Right renal cortex interstitium (tissue), 3 donors: ENCODE measurements around the gene TNFAIP8. TPM values are rescaled to one million over a fixed set of nuclear protein-coding genes. Genes with fewer than 3 reads are reported as not detected.

ENCODE experiments used
- DNase-seq, 3 donors: peaks; one replicate each; pipeline ENCODE4 v3.0.0-alpha.2; 2013; ENCODE audit warnings: low read depth in 3 of 3, low spot score in 2 of 3
- polyA plus RNA-seq, 3 donors: library from polyadenylated mRNA; unstranded; fragments of 120-200 nt; gene quantifications; one replicate each; pipeline ENCODE4 v1.2.1, GENCODE V29; 2013; ENCODE audit not compliant: insufficient read length in 3 of 3

Gene TNFAIP8
- polyA plus RNA-seq, 3 donors = 24.0 to 29.9 (median 28.3) TPM

DNA sequence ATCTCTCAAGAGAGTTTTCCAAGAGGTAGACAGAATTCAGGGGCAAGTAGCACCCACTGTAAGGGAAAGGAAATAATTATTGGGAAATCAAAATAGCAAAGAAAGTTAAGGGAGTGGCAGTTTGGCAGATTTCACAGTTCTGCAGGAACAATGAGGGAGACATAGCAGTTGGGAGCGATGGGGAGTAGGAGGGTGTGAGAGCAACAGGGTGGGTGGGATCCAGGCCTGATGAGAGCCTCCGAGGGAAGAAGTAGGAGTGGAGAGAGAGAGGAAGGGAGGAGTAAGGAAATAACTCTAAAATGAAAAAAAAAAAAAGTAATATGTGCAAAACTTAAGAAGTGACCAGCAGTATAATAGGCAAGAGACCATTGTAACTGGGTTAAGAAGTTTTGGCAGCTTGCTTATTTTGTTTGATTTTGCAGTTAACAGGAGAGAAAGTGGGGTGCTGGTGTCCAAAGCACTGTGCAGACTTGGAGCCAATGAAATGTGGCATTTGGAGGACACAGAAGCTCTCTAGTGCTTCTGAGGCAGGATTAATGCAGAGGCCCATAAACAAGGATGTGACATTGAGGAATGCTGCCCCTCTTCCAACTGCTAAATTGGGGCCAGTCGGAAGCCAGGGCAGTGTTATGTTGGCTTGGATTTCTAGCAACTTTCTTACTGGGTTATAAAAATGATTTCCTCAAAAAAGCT, 10.2 kb downstream of the TNFAIP8 start:
- no peak for DNase-seq

DNA sequence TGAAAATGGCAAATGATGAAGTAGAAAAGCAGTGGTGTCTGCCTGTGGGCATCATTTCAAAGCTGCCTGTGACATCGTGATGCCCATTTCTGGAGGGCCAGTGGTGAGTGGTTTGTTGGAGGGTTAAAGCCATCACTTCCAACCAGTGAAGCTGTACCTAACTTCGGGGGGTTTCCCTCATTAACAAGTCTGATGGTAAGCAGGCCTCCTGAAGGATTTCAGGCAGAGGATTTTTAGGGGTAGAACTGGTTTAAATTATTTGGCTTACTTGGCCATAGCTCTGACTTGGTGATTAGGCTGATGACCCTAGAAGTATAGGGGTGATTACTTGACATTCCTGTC, 10.7 kb downstream of the TNFAIP8 start:
- no peak for DNase-seq

DNA sequence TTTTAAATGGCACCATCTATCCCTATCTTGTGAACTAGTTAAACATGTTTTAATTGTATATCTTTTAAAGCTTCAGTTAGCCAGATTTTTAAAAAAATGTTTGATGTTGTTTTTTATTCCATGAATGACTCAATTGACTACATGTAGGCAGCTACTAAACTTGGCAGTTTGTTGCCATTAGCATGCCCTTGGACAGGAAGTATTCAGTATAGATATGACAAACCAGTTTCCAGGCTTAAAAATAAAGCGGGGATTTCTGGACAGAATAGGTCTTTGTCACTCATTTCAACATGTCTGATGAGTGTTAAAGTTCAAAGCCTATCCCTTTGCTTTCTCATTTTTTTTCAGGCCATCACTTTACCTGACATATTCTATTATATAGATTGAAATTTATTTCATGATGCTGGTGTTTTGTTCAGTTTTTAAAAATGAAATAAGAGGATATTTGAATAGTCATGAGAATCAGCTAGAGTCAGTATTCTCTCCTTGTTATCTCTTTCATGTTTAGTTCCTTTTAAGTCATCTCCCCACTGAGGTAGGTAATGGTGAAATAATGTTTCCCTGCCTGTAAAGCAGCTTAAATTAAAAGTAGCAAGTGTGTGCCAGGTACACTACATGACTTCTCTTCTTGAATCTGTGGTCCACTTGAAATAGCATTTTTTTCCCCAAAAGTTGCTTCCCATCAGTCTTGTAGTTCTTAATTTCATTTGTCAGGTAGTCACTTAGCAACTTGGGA, 11.9 kb downstream of the TNFAIP8 start:
- no peak for DNase-seq

DNA sequence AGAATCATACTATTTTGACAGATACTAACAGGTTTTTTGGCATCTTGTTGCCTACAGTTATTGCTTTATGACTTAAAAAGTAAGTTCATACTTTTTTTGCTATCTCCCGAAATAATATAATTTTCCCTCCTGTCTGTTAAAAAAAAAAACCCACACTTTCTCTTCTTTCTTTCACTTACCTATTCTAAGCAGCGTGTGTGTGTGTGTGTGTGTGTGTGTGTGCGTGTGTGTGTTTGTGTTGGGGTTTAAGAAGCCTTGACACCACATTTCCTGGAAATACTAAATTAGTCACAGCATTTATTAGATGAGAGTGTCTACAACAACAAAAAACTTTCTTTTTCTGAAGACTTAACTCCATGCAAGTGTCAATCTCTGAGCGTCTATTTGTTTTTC, 12.4 kb downstream of the TNFAIP8 start:
- no peak for DNase-seq

DNA sequence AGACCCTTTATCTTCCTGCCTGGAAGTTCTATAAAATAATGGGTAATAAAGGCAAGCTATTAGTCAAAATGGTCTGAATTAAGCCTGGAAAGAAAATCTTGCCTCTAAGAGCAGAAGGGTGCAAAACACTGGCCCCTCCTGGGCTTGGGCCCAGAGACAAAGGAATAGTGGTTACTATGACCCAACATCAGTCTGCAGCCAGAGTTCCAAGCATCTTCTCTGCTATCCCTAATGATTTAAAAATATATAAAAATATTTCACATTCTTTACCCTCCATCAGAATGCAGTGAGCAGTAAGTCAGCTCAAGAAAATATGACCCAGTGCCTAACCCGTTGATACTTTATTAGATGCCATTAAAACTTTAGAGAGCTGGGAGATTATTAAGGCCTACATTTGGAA, 14.7 kb downstream of the TNFAIP8 start:
- no peak for DNase-seq

DNA sequence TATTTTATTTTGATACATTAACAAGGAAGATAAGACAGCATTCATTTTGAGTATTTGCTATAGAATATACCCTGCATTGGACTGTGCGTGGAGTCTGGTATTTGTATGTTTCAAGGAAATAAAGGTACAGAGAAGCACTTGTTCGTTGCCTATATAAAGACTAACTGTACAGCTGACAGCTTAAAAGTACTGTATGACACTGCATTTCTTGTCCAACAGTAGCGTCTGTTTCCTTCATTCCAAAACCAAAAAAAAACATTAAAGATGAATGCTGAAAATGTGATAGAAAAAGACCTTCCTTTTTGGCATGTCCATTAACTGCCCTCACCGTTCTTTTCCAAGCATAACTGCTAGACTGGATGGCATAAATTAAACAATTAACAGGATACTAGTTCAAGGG, 15.3 kb downstream of the TNFAIP8 start:
- no peak for DNase-seq

DNA sequence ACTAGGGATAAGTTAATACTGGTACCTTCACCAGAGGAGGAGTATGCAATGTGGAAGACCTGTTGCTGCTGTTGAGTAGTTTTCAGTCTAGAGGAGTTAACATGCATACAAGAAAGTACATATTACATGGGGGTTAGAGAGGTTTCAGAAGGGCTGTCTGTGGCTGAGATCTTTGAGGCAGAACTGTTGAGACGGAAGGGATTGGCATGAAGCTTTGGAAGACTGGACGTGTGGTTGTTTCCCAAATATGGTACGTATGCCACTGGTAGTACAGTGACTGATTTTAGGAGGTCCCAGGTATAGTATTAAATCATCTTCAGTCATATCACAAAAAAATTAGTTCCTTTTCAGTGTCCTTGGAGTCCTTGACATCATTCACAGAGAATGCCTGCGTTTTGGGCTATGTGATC, 17.6 kb downstream of the TNFAIP8 start:
- DNase-seq = no peak

DNA sequence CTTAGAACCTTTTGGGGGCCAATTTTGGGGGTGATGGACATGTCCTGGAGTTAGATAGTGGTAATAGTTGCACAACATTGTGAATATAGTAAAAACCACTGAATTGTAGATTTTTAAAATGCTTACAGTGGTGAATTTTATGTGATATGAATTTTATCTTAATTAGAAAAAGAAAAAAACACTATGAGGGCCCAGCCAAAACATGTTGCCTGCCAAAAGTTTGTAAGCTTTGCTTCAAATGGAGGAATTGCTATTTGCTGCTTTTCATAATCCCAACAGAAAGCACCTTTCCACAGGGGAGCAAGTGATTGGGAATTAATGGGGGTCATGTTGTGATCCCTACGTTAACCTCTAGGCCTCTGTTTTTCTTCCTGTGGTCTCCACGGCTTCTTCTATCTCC, 19.1 kb downstream of the TNFAIP8 start:
- no peak for DNase-seq

DNA sequence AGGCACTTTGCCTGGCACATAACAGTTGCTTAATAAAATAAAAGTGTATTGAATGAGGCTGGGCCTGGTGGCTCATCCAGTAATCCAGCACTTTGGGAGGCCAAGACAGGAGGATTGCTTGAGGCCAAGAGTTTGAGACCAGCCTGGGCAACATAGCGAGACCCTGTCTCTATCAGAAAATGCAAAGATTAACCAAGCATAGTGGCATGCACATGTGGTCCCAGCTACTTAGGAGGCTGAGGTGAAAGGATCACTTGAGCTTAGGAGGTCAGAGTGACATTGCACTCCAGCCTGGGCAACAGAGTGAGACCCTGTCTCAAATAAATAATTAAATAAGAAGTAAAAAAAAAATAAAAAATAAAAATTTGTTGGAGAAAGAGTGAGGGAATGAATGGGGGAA, 21.2 kb downstream of the TNFAIP8 start:
- no peak for DNase-seq

DNA sequence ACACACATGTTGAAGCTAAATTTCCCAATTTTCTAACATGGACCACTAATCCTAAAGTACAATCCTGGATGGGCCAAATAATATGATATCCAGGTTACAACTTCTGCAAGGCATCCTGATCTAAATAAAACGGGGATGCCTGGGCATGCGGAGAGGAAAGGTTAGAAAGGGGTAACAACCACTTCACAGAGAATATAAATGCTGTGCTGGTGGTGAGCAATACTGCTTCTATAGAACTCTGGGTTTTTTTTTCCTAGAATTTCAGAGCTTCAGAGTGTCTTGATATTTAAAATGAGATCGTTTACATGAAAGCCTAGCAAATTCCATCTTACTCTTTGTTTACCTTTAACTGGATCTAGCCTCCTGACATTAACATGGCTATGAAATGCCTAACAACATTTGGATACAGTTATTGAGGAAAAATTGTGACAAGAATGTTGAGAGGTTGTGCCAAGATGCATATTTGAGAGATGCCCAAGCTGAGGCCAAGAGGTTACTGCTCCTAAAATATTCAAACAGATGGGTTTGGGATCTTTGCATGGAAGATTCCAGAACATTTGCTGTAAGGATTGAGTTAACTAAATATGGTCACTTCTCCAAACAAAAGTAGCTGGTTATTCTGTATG, 22.4 kb downstream of the TNFAIP8 start:
- DNase-seq = no peak

DNA sequence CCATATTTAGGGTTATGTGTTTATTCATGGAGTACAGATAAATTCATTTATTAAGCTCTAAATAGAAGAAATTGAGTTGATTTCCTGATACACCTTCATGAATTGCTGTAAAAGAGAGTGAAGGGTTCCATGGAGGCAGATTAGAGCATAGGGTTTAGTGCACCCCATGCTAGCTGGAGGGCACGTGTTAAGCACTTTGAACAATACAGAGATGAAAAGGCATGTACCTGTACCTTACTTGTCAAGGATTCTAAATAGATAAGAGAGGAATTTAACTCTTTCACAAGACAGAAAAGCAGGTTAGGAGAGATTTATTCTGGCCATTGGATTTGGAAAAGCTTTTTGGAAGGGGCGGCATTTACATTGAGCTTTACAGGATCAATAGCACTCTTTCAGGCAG, 23.3 kb downstream of the TNFAIP8 start:
- DNase-seq = no peak

DNA sequence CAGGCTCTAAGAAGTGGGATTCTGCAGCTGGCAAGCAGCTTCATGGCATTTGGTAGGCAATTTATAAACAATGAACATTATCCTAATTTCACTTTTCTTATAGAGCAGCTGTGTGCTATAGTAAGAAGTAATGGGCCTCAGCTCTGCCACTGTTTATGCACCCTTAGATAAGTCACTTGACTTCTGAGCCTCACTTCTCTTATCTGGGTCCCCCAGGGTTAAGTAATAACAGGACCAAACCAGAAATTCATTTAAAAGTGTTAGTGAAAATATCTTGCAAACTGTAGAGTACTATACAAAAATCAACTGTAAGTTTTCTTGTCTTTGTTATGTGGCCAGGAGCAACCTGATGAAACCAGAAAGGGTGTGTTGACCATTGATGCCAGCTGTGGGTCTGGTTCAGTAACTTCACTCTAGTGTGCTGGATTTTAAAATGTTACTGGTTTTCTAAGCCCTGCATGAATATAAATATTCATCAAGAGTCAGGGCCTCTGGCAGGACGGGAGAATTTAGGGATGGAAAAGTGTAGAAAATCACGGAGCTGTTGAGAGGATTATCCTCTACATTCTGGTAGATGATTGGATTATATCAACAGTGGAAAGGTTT, 24.2 kb downstream of the TNFAIP8 start:
- no peak for DNase-seq

DNA sequence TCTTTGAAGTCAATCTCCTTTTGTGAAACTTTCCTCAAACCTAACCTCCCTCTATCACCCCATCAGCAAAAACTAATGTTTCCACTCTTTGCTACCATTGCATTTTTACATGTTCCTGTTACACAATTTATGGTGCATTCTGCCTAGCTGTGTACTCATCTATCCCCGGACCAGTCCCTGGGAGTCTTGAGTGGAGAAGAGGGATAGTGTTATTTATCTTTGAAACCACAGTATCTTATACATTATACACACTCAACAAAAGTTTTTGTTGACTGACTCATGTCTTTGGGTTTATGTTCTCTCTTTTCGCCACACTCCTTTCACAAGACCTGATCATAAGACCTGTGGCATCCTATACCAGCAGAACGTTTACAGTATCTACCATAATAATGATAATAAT, 26.4 kb downstream of the TNFAIP8 start:
- DNase-seq = no peak

DNA sequence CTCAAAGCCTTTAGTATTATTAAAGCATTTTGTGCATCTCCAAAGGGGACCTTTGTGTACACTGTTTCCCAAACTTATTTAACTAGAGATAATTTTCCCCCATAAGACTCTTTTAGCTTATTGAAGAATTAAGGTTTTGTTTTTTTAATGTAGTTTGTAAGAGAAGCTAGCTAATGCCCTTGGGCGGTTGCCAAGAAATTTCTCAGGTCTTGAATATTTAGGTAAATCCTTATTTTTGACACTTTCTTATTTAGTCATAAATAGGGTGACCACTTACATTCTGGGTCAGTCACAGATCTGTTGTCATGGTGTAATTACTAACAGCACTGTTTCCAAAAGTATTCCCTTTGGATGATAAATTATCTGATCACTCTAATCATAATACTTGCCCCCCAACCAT, 27.2 kb downstream of the TNFAIP8 start:
- no peak for DNase-seq

DNA sequence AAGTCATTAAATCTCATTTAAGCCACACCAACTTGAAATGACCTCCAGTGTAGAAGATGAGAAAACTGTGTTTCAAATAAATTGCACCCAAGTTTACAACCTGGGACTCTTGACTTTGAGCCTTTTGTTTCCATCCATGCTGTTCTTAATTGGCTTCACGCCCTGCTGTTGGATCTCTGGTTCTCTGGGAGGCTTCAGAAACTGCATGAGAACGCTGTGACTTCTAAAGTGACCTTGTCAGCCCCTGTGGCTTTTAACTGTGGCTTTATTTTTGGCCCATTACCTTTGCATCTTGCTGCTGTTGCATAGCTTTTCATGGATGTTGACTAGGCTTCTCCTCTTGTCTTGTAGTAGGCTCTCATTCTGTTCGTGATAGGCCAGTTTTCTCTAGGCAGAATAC, 29.3 kb downstream of the TNFAIP8 start:
- no peak for DNase-seq

DNA sequence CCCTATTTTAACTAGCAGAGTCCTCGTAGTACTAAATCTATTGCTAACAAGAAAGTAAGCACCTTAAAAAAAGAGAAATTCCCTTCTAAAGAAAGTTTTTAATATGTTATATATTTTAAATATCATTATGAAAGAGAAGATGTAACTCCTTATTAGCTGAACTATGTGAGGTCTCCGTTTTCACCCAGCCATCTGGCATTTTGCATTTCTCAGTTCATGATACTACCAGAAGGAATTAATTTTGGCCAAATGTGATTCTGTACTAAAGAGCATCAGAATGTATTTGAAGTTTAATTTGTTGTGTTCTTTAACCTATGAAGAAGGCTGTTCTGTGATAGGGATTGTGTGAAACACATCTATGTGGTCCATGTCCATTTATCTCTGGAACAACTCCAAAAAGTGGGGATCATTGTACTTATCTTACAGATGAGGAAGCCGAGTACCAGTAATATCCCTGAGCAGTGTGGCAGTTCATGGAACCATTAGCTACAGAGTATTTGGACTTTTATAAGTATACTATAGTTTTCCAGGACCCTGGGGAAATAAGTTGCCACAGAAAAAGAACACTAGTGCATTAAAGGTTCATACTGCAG, 29.8 kb downstream of the TNFAIP8 start:
- no peak for DNase-seq

DNA sequence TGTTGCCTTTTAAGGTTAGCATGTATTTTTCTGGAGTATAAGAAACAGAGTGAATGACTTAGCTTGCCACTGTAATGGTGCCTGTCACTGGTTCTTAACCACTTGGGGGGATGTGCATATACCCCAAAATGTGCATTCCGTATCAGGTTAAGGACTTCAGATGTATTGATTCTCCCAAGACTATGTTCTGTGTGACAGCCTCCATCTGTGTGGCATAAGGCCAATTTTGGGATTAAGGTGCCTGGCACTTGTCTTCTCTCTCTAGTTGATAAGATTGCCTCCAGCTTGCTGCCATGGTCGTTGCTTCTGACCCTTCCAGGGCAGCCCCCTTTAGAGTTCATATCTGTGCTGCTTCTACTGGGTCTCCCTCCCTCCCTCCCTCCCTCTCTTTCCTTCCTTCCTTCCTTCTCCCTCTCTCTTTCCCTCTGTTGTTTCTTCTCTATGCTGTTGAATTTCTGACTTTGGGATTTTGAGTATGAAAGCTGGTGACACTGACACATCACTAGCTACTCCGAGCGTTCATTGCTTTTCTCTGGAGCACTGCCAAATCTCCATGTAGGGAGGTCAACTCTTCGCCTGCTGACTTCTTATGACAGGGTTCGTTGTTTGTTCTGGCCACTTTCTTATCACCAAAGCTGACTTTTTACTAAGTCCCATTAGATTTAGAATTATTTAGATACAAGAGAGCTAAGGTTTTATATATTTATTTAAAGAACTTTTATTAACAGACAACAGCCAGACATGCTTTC, 31.0 kb downstream of the TNFAIP8 start:
- DNase-seq = no peak

DNA sequence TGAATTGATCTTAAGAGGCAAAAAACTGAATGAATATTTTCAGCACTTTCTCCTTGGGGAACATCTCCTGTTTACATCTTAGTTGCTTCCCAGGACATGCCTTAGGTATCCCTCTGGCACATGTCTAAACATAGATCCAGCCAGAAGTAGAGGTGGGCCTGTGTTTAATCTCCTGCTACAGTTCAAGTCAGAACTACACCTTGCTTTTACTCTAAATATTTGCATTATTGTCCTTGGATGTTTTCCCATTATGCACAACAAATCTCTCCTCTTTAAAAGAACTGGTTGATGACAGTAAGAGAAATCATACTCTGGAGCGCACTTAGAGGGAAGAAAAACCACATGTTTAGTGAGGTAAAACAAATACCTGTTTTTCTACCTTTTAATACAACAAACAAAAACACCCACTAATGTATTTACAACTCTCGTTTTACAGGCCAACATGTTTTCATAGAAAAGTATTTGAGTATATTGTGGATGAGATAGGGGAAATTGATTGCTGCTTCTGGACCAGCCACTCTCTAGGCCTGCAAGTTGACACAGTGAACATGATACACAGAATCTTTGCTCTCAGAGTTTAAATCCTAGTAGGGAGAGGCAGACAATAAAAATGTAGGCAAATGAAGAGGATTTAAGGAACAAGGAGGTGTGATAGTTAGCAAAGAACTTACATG, 32.3 kb downstream of the TNFAIP8 start:
- DNase-seq = no peak

DNA sequence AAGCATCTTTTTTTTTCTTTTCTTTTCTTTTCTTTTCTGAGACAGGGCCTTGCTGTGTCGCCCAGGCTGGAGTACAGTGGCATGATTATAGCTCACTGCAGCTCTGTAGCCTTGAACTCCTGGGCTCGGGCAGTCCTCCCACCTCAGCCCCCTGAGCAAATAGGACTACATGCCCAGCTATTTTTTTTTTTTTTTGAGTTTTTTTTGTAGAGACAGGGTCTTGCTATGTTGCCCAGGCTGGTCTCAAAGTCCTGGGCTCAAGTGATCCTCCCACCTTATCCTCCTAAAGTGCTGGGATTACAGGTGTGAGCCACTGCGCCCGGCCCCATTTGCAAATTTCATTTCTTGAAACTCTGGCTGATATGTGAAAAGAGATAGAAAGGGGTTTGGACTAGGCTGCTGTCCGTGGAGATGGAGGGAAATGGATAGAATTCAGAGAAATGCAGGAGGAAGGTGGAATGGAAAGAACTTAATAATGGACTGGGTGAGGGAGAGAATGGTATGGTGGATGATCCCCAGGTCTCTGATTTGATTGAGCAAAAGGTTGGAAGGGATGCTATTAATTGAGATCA, 32.9 kb downstream of the TNFAIP8 start:
- DNase-seq = no peak
